Activated T-cell treated with anti-CD3 and anti-CD28 coated beads for 4 hours (primary cell): ENCODE data around the gene KPNA3.
"Not testable (repeated sequence)": the region's sequence is repeated elsewhere in the genome, so short reads cannot be mapped to it uniquely, and the experiment has no call there.

ENCODE experiments used
- DNase-seq: peaks from one replicate; pipeline ENCODE4 v3.0.0-alpha.2; 2020

KPNA3 gene

GRCh38 chr13:49740870-49741269 is 51.6 kb downstream of the KPNA3 start:
- DNase-seq, result no peak

GRCh38 chr13:49739498-49740187 is 52.8 kb downstream of the KPNA3 start:
- DNase-seq, result no peak

- no peak for DNase-seq
Observed at GRCh38 chr13:49733181-49733951, 59.1 kb downstream of the KPNA3 start.

- DNase-seq, result no peak
Observed at GRCh38 chr13:49731766-49732165, 60.7 kb downstream of the KPNA3 start.

- DNase-seq, result no peak
Observed at GRCh38 chr13:49716615-49717014, 75.9 kb downstream of the KPNA3 start.

GRCh38 chr13:49714757-49715156 is 77.7 kb downstream of the KPNA3 start:
- DNase-seq, result no peak

- DNase-seq, result no peak
Observed at GRCh38 chr13:49711218-49711863, 81.1 kb downstream of the KPNA3 start.

- DNase-seq, result not testable (repeated sequence)
Observed at GRCh38 chr13:49704264-49704663, 88.2 kb downstream of the KPNA3 start.

GRCh38 chr13:49701491-49701890 is 91.0 kb downstream of the KPNA3 start:
- DNase-seq, result no peak

GRCh38 chr13:49697468-49697867 is 95.0 kb downstream of the KPNA3 start:
- DNase-seq, result no peak

GRCh38 chr13:49694446-49694845 is 98.0 kb downstream of the KPNA3 start:
- DNase-seq, result no peak

GRCh38 chr13:49693877-49694276 is 98.6 kb downstream of the KPNA3 start:
- no peak for DNase-seq

GRCh38 chr13:49693191-49693733 is 99.2 kb downstream of the KPNA3 start:
- no peak for DNase-seq

GRCh38 chr13:49690995-49691784 is 101.3 kb downstream of the KPNA3 start, which contains the start of gene EBPL:
TSS of gene EBPL (minus strand) at chr13:49691486. CDS start at chr13:49691424, 62 bp downstream.
- DNase-seq, result peak; percentile 89

GRCh38 chr13:49690133-49690994 is 102.1 kb downstream of the KPNA3 start:
- no peak for DNase-seq

- DNase-seq, result no peak
Observed at GRCh38 chr13:49683489-49683888, 109.0 kb downstream of the KPNA3 start.

GRCh38 chr13:49681842-49682435 is 110.5 kb downstream of the KPNA3 start:
- no peak for DNase-seq

- DNase-seq, result no peak
Observed at GRCh38 chr13:49679246-49679645, 113.2 kb downstream of the KPNA3 start.

GRCh38 chr13:49678191-49678914 is 114.1 kb downstream of the KPNA3 start:
- DNase-seq, result no peak

GRCh38 chr13:49676581-49677298 is 115.7 kb downstream of the KPNA3 start:
- no peak for DNase-seq
